GM12878 (cell line): ENCODE data around the gene WDFY4. TPM values are rescaled to one million over a fixed set of nuclear protein-coding genes. Genes with fewer than 3 reads are reported as not detected.

Source experiments
- BMI1 ChIP-seq: fragments of 450-650 bp; IDR thresholded peaks from 2 replicates; pipeline ENCODE4 v1.6.1; 2016; ENCODE audit warnings: mild to moderate bottlenecking, moderate library complexity, borderline replicate concordance
- CHD1 ChIP-seq: IDR thresholded peaks from 2 replicates; pipeline ENCODE4 v1.6.1; 2012; ENCODE audit warnings: low read depth, low read length, improper control_type of control experiment
- CHD2 ChIP-seq: IDR thresholded peaks from 2 replicates; pipeline ENCODE4 v1.6.1; 2011; ENCODE audit warnings: low read depth, low read length, improper control_type of control experiment, borderline replicate concordance
- HDGF ChIP-seq: fragments of 450-650 bp; IDR thresholded peaks from 2 replicates; pipeline ENCODE4 v1.6.1; 2016; ENCODE audit warnings: antibody characterized with exemption
- NRF1 ChIP-seq: conservative IDR thresholded peaks from 2 replicates; pipeline ENCODE4 v1.6.1; 2011; ENCODE audit warnings: mild to moderate bottlenecking, low read depth, low read length, improper control_type of control experiment
- PAX5 ChIP-seq: IDR thresholded peaks from 2 replicates; pipeline ENCODE4 v1.6.1; 2011; ENCODE audit warnings: low read depth, low read length, borderline replicate concordance
- REST ChIP-seq: IDR thresholded peaks from 2 replicates; pipeline ENCODE4 v1.6.1; 2012; ENCODE audit warnings: mild to moderate bottlenecking, low read depth, low read length
- SIX5 ChIP-seq: IDR thresholded peaks from 2 replicates; pipeline ENCODE4 v1.6.1; 2011; ENCODE audit warnings: mild to moderate bottlenecking, low read depth, low read length, moderate library complexity; ENCODE audit not compliant: severe bottlenecking
- SMAD1 ChIP-seq: fragments of 450-650 bp; IDR thresholded peaks from 2 replicates; pipeline ENCODE4 v1.6.1; 2018; ENCODE audit warnings: mild to moderate bottlenecking, low read depth; ENCODE audit not compliant: partially characterized antibody
- SMARCA5 ChIP-seq: fragments of 450-650 bp; IDR thresholded peaks from 2 replicates; pipeline ENCODE4 v1.6.1; 2017; ENCODE audit warnings: mild to moderate bottlenecking
- SREBF1 ChIP-seq: IDR thresholded peaks from 2 replicates; pipeline ENCODE4 v1.6.1; 2012; ENCODE audit warnings: mild to moderate bottlenecking, low read length
- TARDBP ChIP-seq: IDR thresholded peaks from 2 replicates; pipeline ENCODE4 v1.6.1; 2016; ENCODE audit warnings: borderline replicate concordance
- polyA plus RNA-seq, 11 experiments: library from polyadenylated mRNA; depleted of rRNA in 4 of 11; unstranded in 6 of 11; stranded (reverse) in 5 of 11; fragments of >200 nt; fragmentation: Nextera tagmentation in 4 of 11; fragmentation: Illumina TruSeq in 1 of 11; extraction: Ambion mirVana in 4 of 11; extraction: Trizol in 1 of 11; gene quantifications; 1 replicate in 1 of 11; 2 replicates in 10 of 11; pipeline versions ENCODE4 v1.2.1 to v1.2.3, GENCODE V29; 2011 to 2016; ENCODE audit warnings: inconsistent platforms in 2 of 11, missing spikeins in 2 of 11, low read depth in 1 of 11
- total RNA-seq, 4 experiments: library from RNA; depleted of rRNA in 3 of 4; stranded (reverse); fragments of >200 nt in 3 of 4; fragmentation: Illumina TruSeq in 1 of 4; extraction: Trizol in 1 of 4; gene quantifications; 2 replicates each; pipeline versions ENCODE4 v1.2.1 to v1.2.3, GENCODE V29; 2013 to 2021

The WDFY4 gene
- total and polyA plus RNA-seq, 10 of the 15 experiments (the other 5 are each of a cell fraction or from before 2014, with no cell fraction given): 13.5 to 132 (median 47.3) TPM

DNA sequence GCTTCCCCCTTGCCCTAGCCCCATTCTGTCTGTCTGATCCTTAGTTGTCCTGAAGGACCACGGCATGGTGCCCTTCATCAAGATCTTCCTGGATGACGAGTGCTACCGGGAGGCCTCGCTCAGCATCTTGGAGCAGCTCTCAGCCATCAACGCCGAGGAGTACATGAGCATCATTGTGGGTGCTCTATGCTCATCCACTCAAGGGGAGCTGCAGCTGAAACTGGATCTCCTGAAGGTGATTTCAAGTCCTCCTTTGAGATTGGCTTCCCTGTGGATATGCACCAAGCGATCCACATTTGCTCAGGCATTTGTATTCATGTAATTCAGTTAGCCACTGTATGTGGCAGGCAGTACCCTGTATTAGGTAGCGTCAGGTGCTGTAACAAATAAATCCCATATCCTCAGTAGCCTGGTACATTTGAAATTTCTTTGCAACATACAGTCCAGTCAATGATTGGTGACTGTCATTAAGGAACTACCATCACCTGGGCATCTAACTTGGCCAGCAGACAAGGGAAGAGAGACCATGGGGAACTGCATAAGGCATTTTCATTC, 51.2 kb downstream of the WDFY4 start (continued):
- TF ChIP-seq REST (no peak), TARDBP (no peak), NRF1 (no peak), SIX5 (no peak), HDGF (no peak), SMARCA5 (no peak), BMI1 (no peak), CHD2 (no peak), CHD1 (no peak), SMAD1 (no peak), SREBF1 (no peak), PAX5 (no peak)
